Ureter (tissue), 1 donor: ENCODE measurements around the gene DEGS2. TPM values are rescaled to one million over a fixed set of nuclear protein-coding genes. Genes with fewer than 3 reads are reported as not detected.
"Not testable (repeated sequence)": the region's sequence is repeated elsewhere in the genome, so short reads cannot be mapped to it uniquely, and the experiment has no call there.

Source experiments
- DNase-seq: peaks from one replicate; pipeline ENCODE4 v3.0.0-alpha.2; 2020; ENCODE audit warnings: low spot score
- total RNA-seq: library from RNA; stranded (reverse); gene quantifications from one replicate; pipeline ENCODE4 v1.2.4, GENCODE V29; 2023
- donor health status: DM: yes; HTN: yes; CAD: no.

DEGS2 gene
- total RNA-seq, 1 donor from 2014 or later = 59.9 TPM

GRCh38 chr14:100180671-100181070 lies 21.2 kb upstream of the DEGS2 start:
- not testable (repeated sequence) for DNase-seq

DNA sequence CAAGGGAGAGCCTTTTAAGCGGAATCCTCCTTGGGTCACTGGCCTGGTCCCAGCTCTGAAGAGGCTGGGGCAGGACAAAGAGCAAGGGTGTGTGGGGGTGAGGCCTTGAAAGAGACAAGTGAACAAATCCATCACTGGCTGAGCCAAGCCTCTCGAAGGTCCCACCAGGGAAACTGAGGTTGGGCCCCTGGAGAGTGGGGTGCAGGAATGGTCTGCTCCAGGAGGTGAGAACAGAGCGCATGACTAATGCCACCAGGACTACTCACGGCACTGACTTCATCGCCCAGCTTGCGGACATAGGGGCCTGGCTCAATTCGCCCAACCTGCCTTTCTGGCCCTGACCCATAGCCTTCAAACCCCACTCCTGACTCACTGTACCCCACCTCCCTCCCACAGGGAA lies 19.2 kb upstream of the DEGS2 start:
- no peak for DNase-seq

DNA sequence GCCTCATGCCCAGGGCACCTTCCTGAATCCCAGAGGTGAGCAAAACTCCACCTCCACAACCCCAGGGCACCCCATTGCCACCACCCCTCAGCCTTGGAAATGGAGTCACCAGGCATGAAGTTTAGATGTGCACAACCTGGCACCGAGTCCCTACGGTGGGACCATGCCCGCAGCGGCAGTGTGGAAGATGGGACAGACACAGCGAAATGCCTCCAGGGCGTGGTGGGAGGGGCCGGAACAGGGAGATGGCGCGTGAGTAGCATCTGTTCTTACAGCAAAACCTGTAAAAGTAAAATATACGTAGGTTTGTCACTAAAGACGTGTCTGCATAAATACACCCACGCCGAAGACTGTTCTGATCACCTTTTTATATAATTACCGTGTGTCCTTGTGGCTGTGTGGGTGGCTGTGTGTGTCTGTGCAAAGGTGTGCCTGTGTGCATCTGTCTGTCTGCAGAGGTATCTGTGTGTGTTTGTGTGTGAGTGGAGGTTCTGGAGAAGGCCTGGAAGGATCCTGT lies 17.4 kb upstream of the DEGS2 start:
- DNase-seq = no peak

GRCh38 chr14:100173353-100173752 lies 13.9 kb upstream of the DEGS2 start:
- no peak for DNase-seq

DNA sequence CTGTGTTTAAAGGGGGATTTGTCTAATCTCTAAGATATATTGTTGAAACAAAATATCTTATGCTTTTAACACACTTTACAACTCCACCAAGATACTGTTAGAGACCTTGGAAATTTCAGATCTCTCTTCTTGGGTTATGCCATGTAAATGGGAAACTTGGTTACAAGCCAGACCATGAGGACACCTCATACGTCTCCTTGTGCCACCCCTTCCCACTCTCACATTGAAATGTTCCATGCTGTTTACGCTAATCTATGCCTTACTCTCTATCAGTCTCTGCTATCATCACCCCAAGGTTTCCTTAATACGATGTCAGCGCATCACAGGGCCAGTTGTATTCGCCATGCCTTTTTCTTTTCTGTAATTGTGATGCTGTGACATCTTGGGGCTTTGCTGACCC lies 13.4 kb upstream of the DEGS2 start:
- no peak for DNase-seq

DNA sequence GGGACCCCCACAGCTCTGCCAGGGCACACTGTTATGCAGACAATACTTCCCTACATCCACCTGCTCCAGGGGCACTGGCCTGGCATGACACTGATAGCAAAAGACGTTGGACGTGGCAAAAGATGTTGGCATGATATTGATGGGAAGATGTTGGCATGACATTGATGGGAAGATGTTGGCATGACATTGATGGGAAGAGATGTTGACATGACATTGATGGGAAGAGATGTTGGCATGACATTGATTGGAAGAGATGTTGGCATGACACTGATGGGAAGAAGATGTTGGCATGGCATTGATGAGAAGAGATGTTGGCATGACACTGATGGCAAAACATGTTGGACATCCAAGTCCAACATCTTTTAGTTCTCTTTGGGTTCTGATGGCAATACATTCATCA lies 11.4 kb upstream of the DEGS2 start:
- DNase-seq = no peak

- DNase-seq = no peak
Observed at GRCh38 chr14:100168506-100168905, 9.1 kb upstream of the DEGS2 start.

- DNase-seq = no peak
Observed at GRCh38 chr14:100165831-100166440, 6.5 kb upstream of the DEGS2 start.

- no peak for DNase-seq
Observed at GRCh38 chr14:100165376-100165775, 5.9 kb upstream of the DEGS2 start.

DNA sequence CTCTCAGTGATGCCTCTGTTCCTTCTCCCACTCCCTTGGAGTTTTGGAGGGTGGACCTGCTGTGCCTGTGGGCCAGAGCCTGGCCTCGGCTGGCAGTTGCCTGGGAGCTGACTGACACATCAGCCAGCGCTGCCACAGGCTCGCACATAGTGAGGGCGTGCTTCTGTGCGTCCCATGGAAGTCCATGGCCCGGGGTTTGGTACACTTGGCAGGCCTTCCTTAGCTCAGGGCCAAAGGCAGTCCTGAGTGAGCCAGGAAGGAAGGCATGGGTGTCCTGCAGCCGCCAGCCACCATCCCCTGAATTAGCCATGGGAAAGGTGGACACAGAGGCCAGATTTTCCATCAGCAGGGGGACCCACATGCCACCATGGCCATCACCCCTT lies 1.1 kb upstream of the DEGS2 start:
- no peak for DNase-seq

GRCh38 chr14:100159865-100160533 lies 554 bp upstream of the DEGS2 start:
- no peak for DNase-seq

DNA sequence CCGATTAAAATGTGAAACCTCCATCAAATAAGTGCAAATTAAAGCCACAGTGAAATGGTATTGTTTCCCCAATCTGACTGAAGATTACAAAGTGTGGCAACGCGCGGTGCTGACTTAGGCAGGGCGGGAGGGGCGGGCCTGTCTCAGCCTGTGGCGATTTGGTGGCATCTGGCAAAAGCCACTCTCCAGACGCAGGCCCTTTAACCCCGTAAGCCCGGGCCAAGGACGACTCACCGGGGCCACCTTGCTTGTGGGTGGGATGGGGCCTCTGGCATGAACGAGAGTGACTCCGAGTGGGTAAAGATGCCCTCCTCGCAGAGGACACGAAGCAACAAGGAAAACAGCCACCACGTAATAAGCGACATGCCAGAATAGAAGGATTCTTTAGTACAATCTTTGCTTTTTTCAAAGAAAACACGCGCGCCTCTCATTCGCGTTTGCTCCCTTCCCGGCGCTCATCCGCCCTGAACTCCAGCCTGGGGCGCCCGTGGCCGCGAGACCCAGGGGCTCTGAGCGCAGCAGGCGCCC lies 815 bp downstream of the DEGS2 start:
- no peak for DNase-seq

DNA sequence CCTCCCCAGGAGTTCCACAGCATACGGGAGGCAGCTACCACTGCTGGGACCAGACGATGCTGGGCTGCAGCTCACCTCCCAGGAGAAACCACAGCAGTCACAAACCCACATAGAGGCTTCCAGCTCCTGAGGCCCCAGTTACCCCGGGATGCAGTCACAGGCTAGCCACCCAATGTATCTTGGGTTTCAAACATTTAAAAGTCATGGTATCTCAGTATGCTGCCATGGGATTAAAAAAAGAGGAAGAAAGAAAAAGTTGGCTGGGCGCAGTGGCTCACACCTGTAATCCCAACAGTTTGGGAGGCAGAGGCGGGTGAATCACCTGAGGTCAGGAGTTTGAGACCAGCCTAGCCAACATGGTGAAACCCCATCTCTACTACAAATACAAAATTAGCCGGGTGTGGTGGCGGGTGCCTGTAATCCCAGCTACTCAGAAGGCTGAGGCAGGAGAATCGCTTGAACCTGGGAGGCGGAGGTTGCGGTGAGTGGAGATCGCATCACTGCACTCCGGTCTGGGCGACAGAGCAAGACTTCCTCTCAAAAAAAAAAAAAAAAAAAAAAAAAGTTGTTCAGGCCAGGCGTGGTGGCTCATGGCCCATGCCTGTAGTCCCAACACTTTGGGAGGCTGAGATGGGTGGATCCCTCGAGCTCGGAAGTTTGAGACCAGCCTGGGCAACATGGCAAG lies 1.8 kb downstream of the DEGS2 start:
- not testable (repeated sequence) for DNase-seq

DNA sequence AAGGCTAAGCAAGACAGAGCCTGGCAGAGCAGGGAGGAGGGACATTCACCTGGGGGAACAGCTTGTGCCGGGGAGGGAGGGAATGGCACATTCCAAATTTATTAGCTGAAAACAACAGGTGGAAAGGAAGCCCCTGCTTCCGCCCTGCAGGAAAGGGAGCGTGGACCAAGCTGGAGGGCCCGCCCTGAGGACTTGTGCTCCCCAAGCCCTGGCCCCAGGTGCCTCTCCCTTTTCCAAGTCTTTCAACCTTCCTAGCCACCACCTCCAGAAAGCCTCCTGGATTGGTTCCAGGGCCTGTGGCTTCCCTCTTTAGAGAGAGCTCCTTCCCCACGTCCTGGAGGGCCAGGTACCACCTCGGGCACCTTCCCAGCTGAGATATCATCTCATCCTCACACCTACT lies 2.7 kb downstream of the DEGS2 start:
- no peak for DNase-seq

DNA sequence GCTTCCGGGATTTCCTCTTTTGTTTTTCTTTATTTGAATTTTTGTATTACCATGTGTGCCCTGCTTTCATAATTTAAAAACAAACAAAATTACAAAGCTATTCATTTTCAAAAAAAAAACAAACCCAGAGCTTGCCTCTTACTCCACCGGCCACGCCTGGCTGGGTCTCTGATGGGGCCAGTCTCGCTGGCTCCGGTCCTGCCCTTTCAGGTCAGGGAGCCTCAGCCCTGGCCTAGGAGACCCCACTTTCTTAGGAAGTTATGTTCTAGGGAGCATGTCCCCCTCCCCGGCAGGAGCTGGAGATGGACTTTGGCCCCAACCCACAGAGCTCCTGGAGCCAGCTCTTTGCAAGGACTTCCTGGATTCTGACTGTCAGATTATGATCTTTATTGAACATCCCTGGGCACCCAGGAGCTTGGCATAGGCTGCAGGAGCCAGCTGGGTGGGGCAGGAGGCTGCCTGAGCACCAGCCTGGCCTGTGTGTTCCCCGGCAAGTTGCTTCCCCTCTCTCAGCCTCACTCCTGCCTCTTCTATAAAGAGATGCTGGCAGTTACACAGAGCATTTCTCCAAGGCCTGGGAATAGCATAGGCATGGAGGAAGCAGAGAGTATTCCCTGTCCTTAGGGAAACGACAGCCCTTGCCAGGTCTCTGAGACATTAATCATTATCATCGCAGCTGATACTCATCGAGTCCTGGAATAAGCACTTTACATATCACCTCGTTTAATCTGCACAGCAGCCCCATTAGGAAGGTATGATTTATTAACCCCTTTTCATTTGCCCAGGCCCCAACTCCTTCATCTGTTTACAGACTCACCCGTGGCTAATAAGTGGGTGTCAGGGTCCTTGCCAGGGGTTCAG lies 3.5 kb downstream of the DEGS2 start:
- no peak for DNase-seq

DNA sequence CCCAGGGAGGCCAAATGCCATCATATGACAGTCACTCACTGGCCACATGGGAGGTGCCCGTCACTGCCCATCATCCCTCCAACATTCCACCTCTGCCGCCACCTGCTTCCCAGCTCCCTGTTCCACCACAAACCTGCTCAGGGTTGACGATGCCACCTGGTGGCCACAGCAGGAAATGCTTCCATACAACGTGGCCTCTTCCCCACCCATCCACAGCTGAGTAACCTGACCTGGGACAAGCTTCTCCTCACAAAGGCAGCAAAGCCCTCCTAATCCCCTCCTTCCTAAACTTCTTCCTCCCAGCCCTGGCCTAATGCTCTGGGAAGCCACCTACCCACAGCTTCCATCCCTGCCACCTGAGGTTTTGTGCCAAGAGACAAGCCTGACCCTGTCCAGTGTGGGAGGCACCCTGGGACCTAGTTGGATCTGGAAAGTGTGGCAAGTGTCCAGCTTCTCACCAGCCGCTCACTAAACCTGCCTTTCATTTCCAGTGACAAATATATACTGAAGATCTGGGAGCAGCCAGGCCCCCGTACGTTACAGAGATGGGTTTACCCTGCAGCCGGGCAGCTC lies 4.3 kb downstream of the DEGS2 start:
- no peak for DNase-seq

GRCh38 chr14:100153560-100153959 lies 5.9 kb downstream of the DEGS2 start:
- no peak for DNase-seq

GRCh38 chr14:100152091-100152490 lies 7.4 kb downstream of the DEGS2 start:
- no peak for DNase-seq

DNA sequence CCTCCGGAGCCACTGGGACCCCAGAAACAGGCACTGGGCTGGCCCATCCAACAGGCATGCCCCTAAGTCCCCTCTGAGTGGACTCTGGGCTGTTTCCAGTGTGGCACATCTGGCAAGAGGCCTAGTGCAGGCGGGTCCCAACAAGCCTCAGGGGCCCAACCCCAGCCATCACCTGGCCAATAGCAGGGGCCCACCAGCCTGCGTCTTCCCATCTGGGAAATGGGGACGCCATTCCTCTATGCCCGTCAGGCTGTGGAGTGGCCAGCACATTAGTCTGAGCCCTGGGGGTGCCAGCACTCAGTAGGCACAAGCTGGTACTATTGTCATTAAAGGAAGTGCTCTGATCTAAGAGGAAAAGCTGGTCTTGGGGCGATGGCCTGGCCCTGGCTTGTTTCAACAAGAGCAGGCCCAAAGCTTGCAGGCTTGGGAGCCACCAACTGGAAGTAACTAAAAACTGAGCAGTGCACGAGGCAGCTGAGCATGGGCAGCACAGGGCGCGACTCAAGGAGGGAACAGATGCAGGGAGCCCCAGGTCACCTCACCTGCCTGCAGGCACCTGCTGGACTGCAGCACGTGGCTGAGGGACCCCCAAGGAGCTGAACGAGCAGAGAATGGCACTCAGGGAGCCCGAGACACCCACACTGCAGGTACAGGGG lies 8.4 kb downstream of the DEGS2 start:
- peak; percentile 78 for DNase-seq

GRCh38 chr14:100149851-100150611 lies 9.4 kb downstream of the DEGS2 start:
- DNase-seq = peak; percentile 82
